ENCODE data around the gene TMEM107.

GRCh38 chr17:8144401-8145231 is 31.6 kb downstream of the TMEM107 start:
- no peak for TF ChIP-seq ZNF280C (tag by site-specific recombination; IDR thresholded peaks at IDR 0.05)
- TF ChIP-seq CTCF (tag by site-specific recombination; IDR thresholded peaks at IDR 0.05) = no peak
- no peak for TF ChIP-seq ZNF174 (tag by site-specific recombination; IDR thresholded peaks at IDR 0.05)
- no peak for TF ChIP-seq ZNF121 (tag by site-specific recombination; IDR thresholded peaks at IDR 0.05)
- no peak for TF ChIP-seq ATF2 (tag by site-specific recombination; IDR thresholded peaks at IDR 0.05; ENCODE audit: low read depth)
- TF ChIP-seq REST (tag by site-specific recombination; IDR thresholded peaks at IDR 0.05) = no peak
- no peak for TF ChIP-seq SETDB1 (IDR thresholded peaks at IDR 0.05; ENCODE audit: insufficient read length, low read length)
- TF ChIP-seq ZNF292 (tag by site-specific recombination; IDR thresholded peaks at IDR 0.05; ENCODE audit: borderline replicate concordance, low read depth) = no peak
- TF ChIP-seq ZNF239 (tag by site-specific recombination; IDR thresholded peaks at IDR 0.05) = no peak
